Activated B cell treated with CpG ODN at 0.5 μM for 24 hours (primary cell): Measurements from ENCODE around the gene UBQLN4. TPM values are rescaled to one million over a fixed set of nuclear protein-coding genes. Genes with fewer than 3 reads are reported as not detected.

Experiments
- ATAC-seq: fragments of 200-7000 bp; cut with Tn5 transposase; one replicate; pipeline ENCODE4 v1.10.0; 2021; ENCODE audit warnings: low read depth, mild to moderate bottlenecking, moderate library complexity
- CTCF ChIA-PET: fragments of 350-600 bp; sonication (Branson Sonifier 250); formaldehyde crosslinking; loops from one replicate; lab custom pipeline; 2021; ENCODE audit warnings: antibody characterized with exemption; lab: Charles Lee
- POLR2A ChIA-PET: fragments of 350-600 bp; sonication (Branson Sonifier 250); formaldehyde crosslinking; loops from one replicate; lab custom pipeline; 2021; ENCODE audit warnings: antibody characterized with exemption; lab: Charles Lee
- DNase-seq: peaks from one replicate; pipeline ENCODE4 v3.0.0; 2022
- H3K27ac Mint-ChIP-seq: one replicate; pipeline ENCODE4 v1.8.0; 2020; ENCODE audit warnings: mixed read lengths
- H3K27me3 Mint-ChIP-seq: one replicate; pipeline ENCODE4 v1.8.0; 2021; ENCODE audit warnings: mixed read lengths
- H3K36me3 Mint-ChIP-seq: one replicate; pipeline ENCODE4 v1.8.0; 2021; ENCODE audit warnings: low read depth, mixed read lengths
- H3K4me1 Mint-ChIP-seq: one replicate; pipeline ENCODE4 v1.8.0; 2021; ENCODE audit warnings: mixed read lengths
- H3K4me3 Mint-ChIP-seq: one replicate; pipeline ENCODE4 v1.8.0; 2020; ENCODE audit warnings: mild to moderate bottlenecking, mixed read lengths
- H3K9me3 Mint-ChIP-seq: one replicate; pipeline ENCODE4 v1.8.0; 2020; ENCODE audit warnings: mixed read lengths
- CTCF ChIP-seq: fragments of 200-600 bp; IDR thresholded peaks from one replicate; pipeline ENCODE4 v1.8.0; 2022; ENCODE audit warnings: antibody characterized with exemption, mild to moderate bottlenecking
- intact Hi-C: fragments of 100-400 bp; cut with micrococcal nuclease; formaldehyde crosslinking; loops from one replicate; pipeline ENCODE4 v1.15.1; 2024
- total RNA-seq: library from RNA; stranded (reverse); gene quantifications from 2 replicates; pipeline ENCODE4 v1.2.3, GENCODE V29; 2022

Gene UBQLN4
- total RNA-seq, 1 donor from 2014 or later, result 28.1 TPM

- ATAC-seq, result peak; percentile 99
- ChIA-PET POLR2A (interaction anchor here (0.6 to 1.8 kb wide), 10 partner anchors 12 to 182 kb away, joined by 3 to 15 read pairs (median 4); partner anchors contain the start of genes ARHGEF2 and KHDC4), CTCF (interaction anchor here (1.1 kb wide), 2 partner anchors 31 to 46 kb away, joined by 3 read pairs; no protein-coding TSS in a partner anchor)
- peak within 1 kb of the TSS; percentile 93 for H3K27ac Mint-ChIP-seq
- peak; percentile 65 for DNase-seq
- peaks cover 22% of the 10 kb centered on the region for H3K4me1 Mint-ChIP-seq
- no peaks in the 10 kb centered on the region for H3K9me3 Mint-ChIP-seq
- intact Hi-C loops, result loop anchor here (1.0 to 2.0 kb wide), 2 partner anchors 34 to 164 kb away; partner anchors contain the start of genes GON4L and LAMTOR2
- no peak for TF ChIP-seq CTCF
- peaks cover 5% of the 10 kb centered on the region for H3K27me3 Mint-ChIP-seq
- H3K36me3 Mint-ChIP-seq, result peaks cover 39% of the 10 kb centered on the region
- peak within 1 kb of the TSS; percentile 98 for H3K4me3 Mint-ChIP-seq
These were observed 33.1 kb downstream of the UBQLN4 start, which contains the start of gene SSR2 for GRCh38 chr1:156020293-156021092. SSR2 (minus strand) TSS chr1:156020951; CDS start chr1:156020167, 784 bp downstream.

DNA sequence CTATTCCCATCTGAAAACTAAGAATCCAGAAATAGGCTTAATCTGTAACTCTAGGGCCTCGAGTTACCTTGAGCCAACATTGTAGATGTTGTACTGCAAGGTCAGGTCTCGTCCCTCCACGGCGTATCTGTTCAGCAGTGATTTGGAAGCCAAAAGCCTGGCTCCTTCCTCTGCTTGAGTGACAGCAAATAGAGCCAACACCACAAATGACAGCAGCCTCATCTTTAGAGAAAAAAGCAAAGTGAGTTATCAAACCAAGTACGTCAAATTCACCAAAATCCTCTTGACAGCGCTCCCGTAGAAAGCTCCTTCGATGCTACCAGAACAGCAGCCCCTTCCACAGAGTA is 33.7 kb downstream of the UBQLN4 start:
- TF ChIP-seq CTCF, result no peak
- Mint-ChIP-seq H3K9me3 (no peaks in the 10 kb centered on the region), H3K4me1 (peaks cover 22% of the 10 kb centered on the region), H3K36me3 (peaks cover 39% of the 10 kb centered on the region), H3K4me3 (peak overlapping the region; percentile 98), H3K27ac (peak overlapping the region; percentile 93), H3K27me3 (peaks cover under 1% of the 10 kb centered on the region)
- ChIA-PET POLR2A (interaction anchor here (0.6 to 1.8 kb wide), 8 partner anchors 12 to 182 kb away, joined by 3 to 15 read pairs (median 4); partner anchors contain the start of gene ARHGEF2), CTCF (no interaction called here)
- intact Hi-C loops, result loop anchor here (2.0 kb wide), 1 partner anchor 163 kb away; the partner anchor contains the start of gene GON4L
- DNase-seq (no peak), ATAC-seq (no peak)

GRCh38 chr1:156014829-156015228 is 38.8 kb downstream of the UBQLN4 start:
- ChIA-PET CTCF (no interaction called here), POLR2A (interaction anchor here (0.5 to 0.7 kb wide), 2 partner anchors 38 to 72 kb away, joined by 3 read pairs; no protein-coding TSS in a partner anchor)
- Mint-ChIP-seq H3K27me3 (no peaks in the 10 kb centered on the region), H3K36me3 (peaks cover 76% of the 10 kb centered on the region), H3K27ac (no peak overlapping the region), H3K4me1 (peaks cover 34% of the 10 kb centered on the region), H3K9me3 (no peaks in the 10 kb centered on the region), H3K4me3 (no peak overlapping the region)
- no peak for ATAC-seq
- intact Hi-C loops, result no loop called here
- no peak for TF ChIP-seq CTCF
- no peak for DNase-seq

- peaks cover 23% of the 10 kb centered on the region for H3K4me1 Mint-ChIP-seq
- H3K4me3 Mint-ChIP-seq, result peak overlapping the region; percentile 28
- CTCF ChIA-PET, result no interaction called here
- intact Hi-C loops, result loop anchor here (2.0 kb wide), 1 partner anchor 43 kb away; the partner anchor contains the start of gene LAMTOR2
- DNase-seq (no peak), ATAC-seq (peak; percentile 90)
- no peak for TF ChIP-seq CTCF
- H3K9me3 Mint-ChIP-seq, result no peaks in the 10 kb centered on the region
- H3K36me3 Mint-ChIP-seq, result peaks cover 71% of the 10 kb centered on the region
- peak overlapping the region; percentile 74 for H3K27ac Mint-ChIP-seq
- POLR2A ChIA-PET, result no interaction called here
- H3K27me3 Mint-ChIP-seq, result no peaks in the 10 kb centered on the region
These were observed 41.4 kb downstream of the UBQLN4 start for GRCh38 chr1:156012051-156012817.
